Lower leg skin (tissue), 3 donors: ENCODE results near the gene TCEA2.

Experiments used
- POLR2A ChIP-seq, 2 donors: fragments of 450-650 bp; IDR thresholded peaks; one replicate each; pipeline ENCODE4 v1.6.1; 2016 to 2017; ENCODE audit warnings: antibody characterized with exemption in 2 of 2, mild to moderate bottlenecking in 1 of 2, moderate library complexity in 1 of 2
- TF ChIP-seq, protein P1 (sequence below), 3 donors: fragments of 450-650 bp; IDR thresholded peaks; one replicate each; pipeline ENCODE4 v1.5.1; 2016; ENCODE audit warnings: antibody characterized with exemption in 3 of 3, mild to moderate bottlenecking in 3 of 3, moderate library complexity in 2 of 3

DNA sequence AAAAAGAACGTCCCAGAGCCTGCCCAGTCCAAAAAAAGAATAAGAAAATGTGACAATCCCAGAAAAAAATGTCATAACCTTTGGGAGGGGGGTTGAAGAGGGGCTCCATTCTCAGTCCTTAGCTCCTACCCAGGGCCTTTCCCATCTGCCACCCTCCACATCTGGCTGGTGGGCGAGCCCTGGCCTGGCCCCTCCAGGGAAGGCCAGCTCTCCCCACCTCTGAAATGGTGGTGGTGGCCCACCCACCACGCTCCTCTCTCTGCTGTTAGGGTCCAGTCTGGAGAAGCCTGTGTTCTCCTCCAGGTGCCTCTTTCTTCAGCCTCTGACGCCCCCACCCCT lies 15.9 kb downstream of the TCEA2 start:
- TF ChIP-seq, protein P1, sequence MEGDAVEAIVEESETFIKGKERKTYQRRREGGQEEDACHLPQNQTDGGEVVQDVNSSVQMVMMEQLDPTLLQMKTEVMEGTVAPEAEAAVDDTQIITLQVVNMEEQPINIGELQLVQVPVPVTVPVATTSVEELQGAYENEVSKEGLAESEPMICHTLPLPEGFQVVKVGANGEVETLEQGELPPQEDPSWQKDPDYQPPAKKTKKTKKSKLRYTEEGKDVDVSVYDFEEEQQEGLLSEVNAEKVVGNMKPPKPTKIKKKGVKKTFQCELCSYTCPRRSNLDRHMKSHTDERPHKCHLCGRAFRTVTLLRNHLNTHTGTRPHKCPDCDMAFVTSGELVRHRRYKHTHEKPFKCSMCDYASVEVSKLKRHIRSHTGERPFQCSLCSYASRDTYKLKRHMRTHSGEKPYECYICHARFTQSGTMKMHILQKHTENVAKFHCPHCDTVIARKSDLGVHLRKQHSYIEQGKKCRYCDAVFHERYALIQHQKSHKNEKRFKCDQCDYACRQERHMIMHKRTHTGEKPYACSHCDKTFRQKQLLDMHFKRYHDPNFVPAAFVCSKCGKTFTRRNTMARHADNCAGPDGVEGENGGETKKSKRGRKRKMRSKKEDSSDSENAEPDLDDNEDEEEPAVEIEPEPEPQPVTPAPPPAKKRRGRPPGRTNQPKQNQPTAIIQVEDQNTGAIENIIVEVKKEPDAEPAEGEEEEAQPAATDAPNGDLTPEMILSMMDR (IDR thresholded peaks at IDR 0.05), result no peak
- no peak for TF ChIP-seq POLR2A (IDR thresholded peaks at IDR 0.05)
